NT2/D1 (cell line): ENCODE data around the gene TSSC4.

Source experiments
- DNase-seq: peaks from one replicate; pipeline ENCODE4 v3.0.0-alpha.2; 2011; ENCODE audit warnings: low read depth, low spot score
- H3K27me3 ChIP-seq: 2 replicates; pipeline ENCODE4 v1.6.0; 2011; ENCODE audit warnings: mild to moderate bottlenecking; ENCODE audit not compliant: insufficient read length, insufficient read depth
- H3K36me3 ChIP-seq: 2 replicates; pipeline ENCODE4 v1.6.1; 2011; ENCODE audit warnings: mild to moderate bottlenecking, low read length, mixed read lengths; ENCODE audit not compliant: insufficient read depth, insufficient read length
- H3K4me1 ChIP-seq: 2 replicates; pipeline ENCODE4 v1.5.1; 2011; ENCODE audit not compliant: insufficient read depth, insufficient read length
- H3K4me3 ChIP-seq: 2 replicates; pipeline ENCODE4 v1.5.1; 2011; ENCODE audit warnings: low read depth; ENCODE audit not compliant: insufficient read length
- H3K9ac ChIP-seq: 2 replicates; pipeline ENCODE4 v1.6.0; 2011; ENCODE audit warnings: low read depth; ENCODE audit not compliant: insufficient read length
- H3K9me3 ChIP-seq: 2 replicates; pipeline ENCODE4 v1.5.1; 2011; ENCODE audit warnings: mild to moderate bottlenecking, low read length; ENCODE audit not compliant: insufficient read depth
- SUZ12 ChIP-seq: IDR thresholded peaks from 2 replicates; pipeline ENCODE4 v1.6.1; 2011; ENCODE audit not compliant: insufficient read length, insufficient read depth; ENCODE audit errors: extremely low read depth
- YY1 ChIP-seq: IDR thresholded peaks from 2 replicates; pipeline ENCODE4 v1.6.1; 2011; ENCODE audit not compliant: insufficient read length, insufficient read depth
- ZNF274 ChIP-seq: IDR thresholded peaks from 2 replicates; pipeline ENCODE4 v1.6.1; 2011; ENCODE audit warnings: mild to moderate bottlenecking, low read depth, low read length

The TSSC4 gene

GRCh38 chr11:2428322-2428795 is 27.8 kb downstream of the TSSC4 start:
- H3K4me3 ChIP-seq: no peak overlapping the region
- H3K4me1 ChIP-seq: no peaks in the 10 kb centered on the region
- TF ChIP-seq YY1 (no peak), ZNF274 (no peak), SUZ12 (no peak)
- H3K9me3 ChIP-seq: no peaks in the 10 kb centered on the region
- H3K9ac ChIP-seq: no peak overlapping the region
- no peaks in the 10 kb centered on the region for H3K36me3 ChIP-seq
- peak; percentile 60 for DNase-seq
- H3K27me3 ChIP-seq: peaks cover 4% of the 10 kb centered on the region

- TF ChIP-seq ZNF274: no peak
- TF ChIP-seq SUZ12: no peak
- TF ChIP-seq YY1: no peak
- Histone ChIP-seq H3K36me3 (no peaks in the 10 kb centered on the region), H3K27me3 (peaks cover 27% of the 10 kb centered on the region), H3K4me1 (no peaks in the 10 kb centered on the region), H3K9me3 (no peaks in the 10 kb centered on the region), H3K9ac (no peak overlapping the region), H3K4me3 (no peak overlapping the region)
- no peak for DNase-seq
Observed at GRCh38 chr11:2431395-2431794, 30.8 kb downstream of the TSSC4 start.

GRCh38 chr11:2432171-2432621 is 31.6 kb downstream of the TSSC4 start:
- no peaks in the 10 kb centered on the region for H3K36me3 ChIP-seq
- H3K4me1 ChIP-seq: no peaks in the 10 kb centered on the region
- H3K4me3 ChIP-seq: no peak overlapping the region
- no peak for DNase-seq
- H3K27me3 ChIP-seq: peaks cover 27% of the 10 kb centered on the region
- no peak overlapping the region for H3K9ac ChIP-seq
- H3K9me3 ChIP-seq: no peaks in the 10 kb centered on the region
- TF ChIP-seq YY1 (no peak), SUZ12 (no peak), ZNF274 (no peak)

- no peak overlapping the region for H3K4me3 ChIP-seq
- no peak for DNase-seq
- H3K9ac ChIP-seq: no peak overlapping the region
- H3K4me1 ChIP-seq: no peaks in the 10 kb centered on the region
- no peaks in the 10 kb centered on the region for H3K9me3 ChIP-seq
- H3K27me3 ChIP-seq: peaks cover 31% of the 10 kb centered on the region
- TF ChIP-seq SUZ12 (no peak), ZNF274 (no peak), YY1 (no peak)
- no peaks in the 10 kb centered on the region for H3K36me3 ChIP-seq
Observed at GRCh38 chr11:2432628-2433071, 32.1 kb downstream of the TSSC4 start.

GRCh38 chr11:2433106-2433925 is 32.8 kb downstream of the TSSC4 start:
- Histone ChIP-seq H3K4me1 (no peaks in the 10 kb centered on the region), H3K36me3 (no peaks in the 10 kb centered on the region), H3K9ac (no peak overlapping the region), H3K9me3 (no peaks in the 10 kb centered on the region), H3K4me3 (no peak overlapping the region), H3K27me3 (peaks cover 31% of the 10 kb centered on the region)
- TF ChIP-seq SUZ12 (no peak), ZNF274 (no peak), YY1 (no peak)
- no peak for DNase-seq

- no peak for TF ChIP-seq SUZ12
- no peak for TF ChIP-seq YY1
- TF ChIP-seq ZNF274: no peak
- DNase-seq: no peak
Observed at GRCh38 chr11:2434008-2434407, 33.5 kb downstream of the TSSC4 start.

GRCh38 chr11:2434506-2435255 is 34.1 kb downstream of the TSSC4 start:
- H3K36me3 ChIP-seq: no peaks in the 10 kb centered on the region
- no peak overlapping the region for H3K4me3 ChIP-seq
- TF ChIP-seq ZNF274 (no peak), YY1 (no peak), SUZ12 (no peak)
- no peak overlapping the region for H3K9ac ChIP-seq
- no peak for DNase-seq
- H3K27me3 ChIP-seq: peaks cover 34% of the 10 kb centered on the region
- no peaks in the 10 kb centered on the region for H3K4me1 ChIP-seq
- no peaks in the 10 kb centered on the region for H3K9me3 ChIP-seq

More at GRCh38 chr11:2434008-2434407, 33.5 kb downstream of the TSSC4 start:
- no peaks in the 10 kb centered on the region for H3K4me1 ChIP-seq
- no peaks in the 10 kb centered on the region for H3K36me3 ChIP-seq
- H3K4me3 ChIP-seq: no peak overlapping the region
- H3K9ac ChIP-seq: no peak overlapping the region
- peaks cover 31% of the 10 kb centered on the region for H3K27me3 ChIP-seq
- no peaks in the 10 kb centered on the region for H3K9me3 ChIP-seq
